Measurements from ENCODE around the gene RPL7A.

Gene RPL7A

DNA sequence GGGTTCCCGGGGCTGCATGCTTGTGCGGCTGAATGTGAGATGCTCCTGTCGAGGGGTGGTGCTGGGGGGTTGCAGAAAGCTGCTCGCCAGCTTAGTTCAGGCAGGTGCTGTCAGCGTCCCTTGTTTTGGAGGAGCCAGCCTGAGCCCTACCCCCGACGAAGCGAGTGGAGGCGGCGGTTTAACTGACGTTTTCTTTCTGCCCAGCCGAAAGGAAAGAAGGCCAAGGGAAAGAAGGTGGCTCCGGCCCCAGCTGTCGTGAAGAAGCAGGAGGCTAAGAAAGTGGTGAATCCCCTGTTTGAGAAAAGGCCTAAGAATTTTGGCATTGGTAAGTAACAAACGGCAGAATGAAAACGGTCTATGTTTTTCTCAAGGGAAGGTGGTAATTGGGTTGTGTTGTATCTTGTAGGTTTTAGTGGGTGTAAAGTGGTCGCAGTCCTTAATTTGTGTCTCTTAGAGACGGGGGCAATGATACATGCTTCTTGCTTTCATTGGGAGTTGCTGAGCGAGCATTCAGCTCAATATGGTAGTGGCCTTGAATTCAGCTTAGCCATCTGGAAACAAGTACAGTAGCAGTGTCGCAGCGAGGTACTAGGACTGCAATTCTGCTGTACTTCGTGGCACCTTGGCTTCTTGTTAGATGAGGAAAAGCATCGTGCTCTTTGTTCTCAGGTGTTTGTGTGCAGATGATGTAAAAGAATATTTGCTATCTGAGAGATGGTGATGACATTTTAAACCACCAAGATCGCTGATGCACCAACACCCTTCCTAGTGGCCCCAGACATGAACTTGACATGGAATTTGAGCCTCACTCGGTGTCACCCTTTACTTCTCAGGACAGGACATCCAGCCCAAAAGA lies 928 bp downstream of the RPL7A start:
- DNase-seq (ENCODE audit: low spot score): no peak

DNA sequence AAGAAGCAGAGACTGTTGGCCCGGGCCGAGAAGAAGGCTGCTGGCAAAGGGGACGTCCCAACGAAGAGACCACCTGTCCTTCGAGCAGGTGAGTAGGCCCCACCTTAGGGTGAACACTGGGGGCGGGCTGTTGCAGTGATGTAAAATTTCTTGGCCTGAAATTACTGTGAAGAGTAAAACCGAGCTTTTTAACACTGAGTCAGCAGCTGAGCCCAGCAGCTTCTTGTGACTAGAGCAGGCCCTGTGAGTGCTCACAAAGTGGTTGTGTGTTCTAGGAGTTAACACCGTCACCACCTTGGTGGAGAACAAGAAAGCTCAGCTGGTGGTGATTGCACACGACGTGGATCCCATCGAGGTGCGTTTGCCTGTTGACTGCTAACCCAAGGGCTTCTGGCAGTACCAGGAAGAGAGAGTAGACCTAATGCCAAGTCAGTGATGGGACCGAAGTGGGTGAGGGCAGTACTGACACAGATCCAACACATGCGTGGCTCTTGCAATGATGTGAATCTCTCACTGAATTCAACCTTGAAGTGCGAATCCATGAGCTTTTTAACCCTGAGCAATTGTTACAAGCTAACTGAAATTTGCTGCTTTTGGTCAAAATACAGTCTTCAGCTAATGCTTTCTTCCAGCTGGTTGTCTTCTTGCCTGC lies 2.1 kb downstream of the RPL7A start:
- no peak for DNase-seq (ENCODE audit: low spot score)

DNA sequence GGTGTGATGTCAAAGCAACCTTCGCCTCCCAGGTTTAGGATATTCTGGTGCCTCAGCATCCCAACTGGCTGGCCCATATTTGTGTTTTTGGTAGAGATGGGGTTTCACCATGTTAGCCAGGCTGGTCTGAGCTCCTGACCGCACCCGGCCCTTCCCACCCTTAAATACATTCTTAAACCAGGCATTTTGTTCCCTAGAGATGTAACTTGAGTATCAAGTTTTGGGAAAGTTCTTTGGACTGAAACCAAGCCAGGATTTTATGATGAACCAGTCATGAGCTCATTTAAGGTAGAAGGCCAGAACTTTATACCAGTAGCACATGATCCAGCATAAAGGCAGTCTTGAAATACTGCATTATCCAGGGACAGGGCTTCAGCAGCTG lies 3.5 kb downstream of the RPL7A start:
- DNase-seq (ENCODE audit: low spot score): no peak

GRCh38 chr9:133351908-133352634 lies 4.1 kb downstream of the RPL7A start:
- DNase-seq (ENCODE audit: low spot score): peak; percentile 25

DNA sequence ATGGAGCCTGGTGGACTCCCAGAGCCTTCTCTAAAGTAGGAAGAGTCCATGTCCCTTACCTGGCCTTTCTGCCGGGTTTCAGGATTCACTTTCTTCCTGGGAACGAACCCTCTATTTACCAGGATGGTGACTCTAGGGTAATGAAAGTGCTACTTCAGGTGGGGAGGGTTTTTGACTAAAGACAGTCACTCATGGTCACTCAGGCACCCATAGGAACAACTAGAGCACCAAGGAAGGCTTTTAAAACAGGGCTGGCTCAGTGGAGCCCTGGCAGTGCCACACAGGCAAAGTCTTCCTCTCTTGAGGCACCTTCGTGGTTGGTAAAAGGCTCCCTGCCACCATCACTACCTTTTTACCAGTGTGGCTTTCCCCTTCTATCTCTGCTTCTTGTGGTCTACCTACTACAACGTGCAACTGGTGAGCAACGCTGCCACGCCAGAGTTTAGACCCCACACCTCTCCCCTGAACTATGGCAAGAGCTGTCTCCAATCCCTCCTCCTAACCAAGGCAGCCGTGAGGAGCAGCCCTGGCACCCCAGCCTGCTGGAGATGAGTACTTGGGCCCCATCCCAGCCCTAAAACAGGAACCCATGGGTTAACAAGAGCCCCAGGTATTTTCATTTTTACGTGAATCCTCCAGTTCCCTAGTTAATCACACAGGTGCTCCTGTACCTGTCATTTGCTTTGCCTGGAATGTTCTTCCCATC lies 4.8 kb downstream of the RPL7A start:
- no peak for DNase-seq (ENCODE audit: low spot score)

GRCh38 chr9:133353548-133353947 lies 5.5 kb downstream of the RPL7A start:
- no peak for DNase-seq (ENCODE audit: low spot score)

- DNase-seq (ENCODE audit: low spot score): no peak
Measured at GRCh38 chr9:133354766-133355165, 6.7 kb downstream of the RPL7A start.

GRCh38 chr9:133355881-133356357 lies 7.9 kb downstream of the RPL7A start:
- DNase-seq (ENCODE audit: low spot score): peak; percentile 21

GRCh38 chr9:133356391-133357091 lies 8.5 kb downstream of the RPL7A start, which contains the start of the genes SURF1 and SURF2:
Gene SURF1, minus strand, starts transcription at chr9:133356487. Its CDS starts 34 bp downstream, at chr9:133356453.
Gene SURF2, plus strand, starts transcription at chr9:133356550. Its CDS starts 43 bp downstream, at chr9:133356593.
- DNase-seq (ENCODE audit: low spot score): peak; percentile 84

DNA sequence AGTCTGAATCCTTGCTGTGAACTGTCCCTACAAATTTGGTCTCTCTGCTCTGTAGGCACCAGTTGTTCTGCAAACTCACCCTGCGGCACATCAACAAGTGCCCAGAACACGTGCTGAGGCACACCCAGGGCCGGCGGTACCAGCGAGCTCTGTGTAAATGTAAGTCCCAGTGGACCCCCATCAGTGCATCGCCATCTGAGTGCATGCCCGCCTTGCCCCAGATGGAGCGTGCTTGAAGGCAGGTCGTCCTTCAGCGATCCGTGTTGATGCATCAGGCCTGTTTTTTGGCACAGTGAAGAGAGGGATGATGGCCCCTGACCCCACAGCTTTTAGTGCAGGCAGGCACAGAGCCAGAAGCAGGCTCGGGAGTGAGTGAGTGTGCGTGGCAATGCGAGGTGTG lies 9.6 kb downstream of the RPL7A start:
- no peak for DNase-seq (ENCODE audit: low spot score)

- no peak for DNase-seq (ENCODE audit: low spot score)
Measured at GRCh38 chr9:133359399-133360175, 11.6 kb downstream of the RPL7A start.

DNA sequence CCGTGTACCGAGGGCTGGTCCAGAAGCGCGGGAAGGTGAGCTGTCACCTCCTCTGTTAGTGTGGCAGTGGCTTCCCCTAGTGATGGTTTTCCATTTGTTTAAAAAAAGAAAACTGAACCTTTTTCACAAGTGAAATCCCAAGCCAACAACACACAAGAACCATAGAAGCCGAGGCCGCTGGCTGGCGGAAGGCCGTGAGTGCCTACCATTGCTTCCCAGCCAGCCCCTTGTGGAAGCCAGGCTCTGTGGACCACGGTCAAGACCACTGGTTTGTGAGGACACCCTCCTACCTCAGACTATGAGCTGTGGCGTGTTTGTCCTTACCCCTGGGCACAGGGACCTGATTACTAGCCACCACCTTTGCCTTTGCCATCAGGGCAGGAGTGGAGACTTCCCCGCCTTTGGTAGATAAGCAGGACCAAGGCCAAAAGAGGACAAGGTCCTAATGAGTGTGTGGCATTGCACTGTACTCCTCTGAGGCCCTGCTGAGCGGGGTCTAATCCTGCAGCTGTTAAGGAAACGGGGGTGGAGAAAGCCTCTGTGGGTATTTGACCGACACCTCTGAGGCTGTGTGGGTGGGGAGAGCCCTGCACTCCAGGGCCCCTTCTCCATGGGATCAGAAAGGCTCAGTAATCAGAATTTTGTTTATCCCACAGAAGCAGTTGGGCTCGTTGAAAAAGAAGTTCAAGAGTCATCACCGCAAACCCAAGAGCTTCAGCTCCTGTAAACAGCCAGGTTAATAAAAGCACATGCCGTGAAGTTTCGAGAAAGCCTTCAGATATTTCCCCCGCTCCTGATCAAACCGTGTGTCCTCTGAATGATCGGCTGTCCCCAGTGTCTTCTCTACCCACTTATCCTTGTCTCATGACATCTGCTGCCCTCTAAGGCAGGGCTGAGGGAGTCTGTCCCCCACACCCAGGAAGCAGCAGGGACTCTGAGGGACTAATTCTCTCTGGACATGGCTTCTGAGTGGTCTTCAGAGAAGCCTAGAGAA lies 12.7 kb downstream of the RPL7A start:
- DNase-seq (ENCODE audit: low spot score): no peak

GRCh38 chr9:133361507-133362092 lies 13.6 kb downstream of the RPL7A start:
- DNase-seq (ENCODE audit: low spot score): no peak

- DNase-seq (ENCODE audit: low spot score): no peak
Measured at GRCh38 chr9:133362359-133363044, 14.5 kb downstream of the RPL7A start.

DNA sequence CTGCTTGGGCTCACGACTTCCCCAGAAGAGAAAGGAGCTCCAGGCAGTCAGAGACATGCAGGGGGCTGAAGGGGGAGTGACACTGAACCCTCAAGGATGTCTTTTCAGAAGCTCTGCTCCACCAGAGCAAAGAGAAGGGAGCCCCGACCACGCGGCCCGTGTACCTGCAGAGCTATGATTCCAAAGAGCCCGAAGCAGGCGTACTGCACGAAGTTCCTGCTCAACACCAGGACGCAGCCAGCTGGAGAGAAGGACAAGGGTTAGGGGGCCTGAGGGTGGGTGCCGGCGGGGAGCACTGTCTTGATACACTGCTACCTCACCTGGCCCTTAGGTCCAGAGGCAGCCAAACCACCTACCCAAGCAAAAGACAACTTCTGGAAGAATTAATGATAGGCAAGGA lies 18.4 kb downstream of the RPL7A start:
- DNase-seq (ENCODE audit: low spot score): no peak

DNA sequence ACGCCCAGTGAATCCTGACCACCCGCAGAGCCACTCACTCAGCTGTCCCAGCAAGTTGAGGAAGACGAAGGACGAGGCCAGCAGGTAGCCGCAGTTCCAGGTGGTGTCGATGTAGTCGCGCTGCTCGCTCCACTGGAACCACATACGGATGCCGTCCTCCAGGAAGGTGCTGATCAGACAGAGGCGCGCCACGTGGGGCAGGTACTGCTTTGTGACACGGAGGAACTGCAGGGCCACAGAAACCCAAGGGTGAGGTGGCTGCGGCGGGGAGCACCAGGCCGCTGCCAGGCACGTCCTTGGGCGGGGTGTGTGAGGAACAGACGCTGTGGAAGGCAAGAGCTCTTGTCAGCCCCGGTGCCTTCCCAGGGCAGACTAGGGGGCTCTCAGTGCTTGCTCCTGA lies 19.2 kb downstream of the RPL7A start:
- DNase-seq (ENCODE audit: low spot score): no peak

DNA sequence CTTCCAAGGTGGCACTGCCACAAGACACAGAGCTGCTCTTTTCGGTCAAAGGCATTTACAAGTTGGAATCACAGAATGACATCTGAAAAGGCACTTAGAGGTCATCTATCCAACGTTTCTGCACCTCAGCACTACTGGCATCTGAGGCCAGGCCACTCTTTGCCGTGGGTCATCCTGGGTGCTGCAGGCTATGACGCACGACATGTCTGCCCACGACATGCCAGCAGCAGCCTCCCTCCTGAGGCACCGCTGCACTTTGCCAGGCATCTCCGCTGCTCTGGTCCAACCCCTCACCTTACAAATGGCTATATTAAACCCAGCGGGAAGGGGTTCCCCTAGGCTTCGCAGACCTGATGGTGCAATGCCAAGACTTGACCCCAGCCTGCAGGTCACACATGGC lies 19.8 kb downstream of the RPL7A start:
- no peak for DNase-seq (ENCODE audit: low spot score)

DNA sequence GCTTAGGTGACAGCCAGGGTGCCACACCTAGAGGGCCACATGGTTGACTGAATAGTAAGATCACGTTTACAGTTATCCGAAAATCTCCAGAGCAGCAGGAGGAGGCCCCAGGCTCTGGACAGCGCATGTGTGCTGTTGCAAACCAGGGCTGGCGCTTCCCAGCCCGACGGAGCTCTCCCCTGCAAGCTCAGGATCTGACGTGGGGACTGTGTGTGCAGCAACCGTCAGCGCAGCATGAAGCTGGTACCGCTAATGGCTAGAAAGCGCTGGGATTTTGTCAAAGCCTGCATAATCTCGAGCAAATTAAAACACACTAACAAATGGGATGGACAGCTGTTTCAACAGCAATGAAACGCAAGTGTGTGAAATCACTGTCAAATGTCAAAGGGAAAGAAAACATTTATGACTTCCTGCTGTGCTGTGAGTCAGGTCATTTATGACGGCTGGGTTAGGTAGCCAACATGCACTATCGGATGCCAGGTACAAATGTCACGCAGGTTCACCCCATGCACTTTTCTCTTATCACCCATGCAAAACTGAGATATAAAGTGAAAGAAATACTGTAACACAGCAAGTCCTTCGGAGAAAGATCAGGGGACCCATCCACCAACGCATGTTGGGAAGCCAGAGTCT lies 20.3 kb downstream of the RPL7A start:
- DNase-seq (ENCODE audit: low spot score): no peak

Measured in CD4-positive, alpha-beta T cell treated with Interleukin-15 for 4 hours (primary cell).